Stimulated activated CD4-positive, alpha-beta T cell treated with anti-CD3 and anti-CD28 coated beads, Interleukin-12 subunit alpha, Interleukin-12 subunit beta, amount 100 ng/mL, for 24 hours (primary cell): ENCODE results near the gene VAPA.

Experiments used
- DNase-seq, 2 experiments: peaks; one replicate each; pipeline ENCODE4 v3.0.0-alpha.2; 2020; ENCODE audit warnings: low read depth in 2 of 2

Gene VAPA, protein sequence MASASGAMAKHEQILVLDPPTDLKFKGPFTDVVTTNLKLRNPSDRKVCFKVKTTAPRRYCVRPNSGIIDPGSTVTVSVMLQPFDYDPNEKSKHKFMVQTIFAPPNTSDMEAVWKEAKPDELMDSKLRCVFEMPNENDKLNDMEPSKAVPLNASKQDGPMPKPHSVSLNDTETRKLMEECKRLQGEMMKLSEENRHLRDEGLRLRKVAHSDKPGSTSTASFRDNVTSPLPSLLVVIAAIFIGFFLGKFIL

DNA sequence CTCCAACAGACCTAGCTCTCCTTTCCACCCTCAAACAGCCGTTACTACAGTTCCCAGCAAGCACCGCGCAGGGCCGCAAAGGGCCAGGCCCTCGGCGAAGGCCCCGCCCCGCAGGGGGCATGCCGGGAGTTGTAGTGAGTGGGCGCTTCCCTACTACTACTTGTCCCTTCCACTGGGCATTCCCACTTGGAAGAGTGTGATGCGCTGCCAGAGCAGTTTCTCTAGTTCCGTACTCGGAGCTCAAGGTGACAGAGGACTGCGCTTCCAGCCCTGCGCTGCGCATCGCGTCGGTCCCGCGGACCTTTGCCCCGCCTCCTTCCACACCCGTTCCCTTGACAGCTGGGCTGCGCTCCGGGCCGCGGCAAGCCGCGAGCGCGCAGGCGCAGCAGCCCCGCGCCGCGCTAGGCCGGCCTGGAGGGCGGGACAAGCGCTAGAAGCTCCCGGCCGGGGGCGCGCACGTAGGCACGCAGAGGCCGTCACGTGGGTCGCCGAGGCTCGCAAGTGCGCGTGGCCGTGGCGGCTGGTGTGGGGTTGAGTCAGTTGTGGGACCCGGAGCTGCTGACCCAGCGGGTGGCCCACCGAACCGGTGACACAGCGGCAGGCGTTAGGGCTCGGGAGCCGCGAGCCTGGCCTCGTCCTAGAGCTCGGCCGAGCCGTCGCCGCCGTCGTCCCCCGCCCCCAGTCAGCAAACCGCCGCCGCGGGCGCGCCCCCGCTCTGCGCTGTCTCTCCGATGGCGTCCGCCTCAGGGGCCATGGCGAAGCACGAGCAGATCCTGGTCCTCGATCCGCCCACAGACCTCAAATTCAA is at the start of gene VAPA:
TSS of gene VAPA (plus strand) at position 491 of the 808 bp plus-strand sequence. CDS start at position 732, 241 bp downstream.
- peak; percentile 83 to 84 for DNase-seq

DNA sequence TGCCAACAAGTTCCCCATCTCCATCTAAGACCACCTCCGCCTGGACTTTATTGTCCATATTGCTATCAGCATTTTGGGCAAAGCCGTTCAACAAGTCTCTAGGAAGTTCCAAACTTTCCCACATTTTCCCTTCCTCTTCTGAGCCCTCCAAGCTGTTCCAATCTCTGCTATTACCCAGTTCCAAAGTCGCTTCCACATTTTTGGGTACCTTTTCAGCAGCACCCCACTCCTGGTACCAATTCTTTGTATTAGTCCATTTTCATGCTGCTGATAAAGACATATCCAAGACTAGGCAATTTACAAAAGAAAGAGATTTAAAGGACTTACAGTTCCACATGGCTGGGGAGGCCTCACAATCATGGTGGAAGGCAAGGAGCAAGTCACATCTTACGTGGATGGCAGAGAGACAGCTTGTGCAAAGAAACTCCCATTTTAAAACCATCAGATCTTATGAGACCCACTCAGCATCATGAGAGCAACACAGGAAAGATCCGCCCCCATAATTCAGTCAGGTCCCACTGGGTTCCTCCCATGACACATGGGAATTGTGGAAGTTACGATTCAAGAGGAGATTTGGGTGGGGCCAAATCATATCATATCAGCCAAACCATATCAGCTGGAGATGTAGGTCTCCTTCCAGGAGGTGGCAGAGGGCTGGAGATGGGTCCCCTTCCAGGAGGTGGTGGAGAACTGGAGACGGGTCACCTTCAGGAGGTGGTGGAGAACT is 47.9 kb upstream of the VAPA start:
- no peak for DNase-seq

DNA sequence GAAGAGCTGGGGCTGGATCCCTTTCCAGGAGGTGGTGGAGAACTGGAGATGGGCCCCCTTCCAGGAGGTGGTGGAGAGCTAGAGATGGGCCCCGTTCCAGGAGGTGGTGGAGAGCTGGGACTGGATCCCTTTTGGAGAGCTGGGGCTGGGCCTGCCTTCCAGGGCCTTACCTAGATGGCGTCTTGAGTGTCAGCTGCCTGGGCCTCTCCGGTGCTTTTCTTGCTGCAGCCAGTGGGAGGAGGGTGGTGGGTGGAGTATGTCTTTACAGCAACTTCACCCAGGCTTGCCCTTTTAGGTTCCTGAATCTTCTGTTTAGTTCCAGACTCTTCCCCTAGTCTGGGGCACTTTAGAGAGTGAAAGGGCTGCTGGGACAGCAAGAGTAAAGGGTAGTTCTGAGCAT is 47.2 kb upstream of the VAPA start:
- DNase-seq, result no peak

DNA sequence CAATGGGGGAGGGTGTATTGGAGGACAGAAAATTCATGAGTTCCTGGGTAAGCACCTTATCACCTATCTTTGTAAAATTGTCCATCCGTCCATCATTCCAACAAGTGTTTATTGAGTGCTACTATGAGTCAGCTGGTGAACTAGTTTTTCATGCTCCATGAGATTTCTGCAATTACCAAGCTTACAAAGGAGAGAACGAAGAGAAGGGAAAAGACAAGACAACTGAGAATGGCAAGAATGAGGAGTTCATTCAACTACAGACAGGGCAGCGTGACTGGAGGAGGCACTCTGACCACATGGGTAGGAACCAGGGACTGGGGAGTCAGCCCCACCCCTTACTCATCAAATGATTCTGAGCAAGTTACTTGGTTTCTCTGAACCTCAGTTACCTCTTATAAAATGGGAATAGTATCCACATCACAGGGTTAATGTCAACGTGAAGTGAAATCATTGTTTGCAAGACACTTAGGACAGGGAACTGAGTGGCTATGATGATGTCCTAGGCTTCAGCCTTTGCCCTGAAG is 46.7 kb upstream of the VAPA start:
- DNase-seq, result no peak

DNA sequence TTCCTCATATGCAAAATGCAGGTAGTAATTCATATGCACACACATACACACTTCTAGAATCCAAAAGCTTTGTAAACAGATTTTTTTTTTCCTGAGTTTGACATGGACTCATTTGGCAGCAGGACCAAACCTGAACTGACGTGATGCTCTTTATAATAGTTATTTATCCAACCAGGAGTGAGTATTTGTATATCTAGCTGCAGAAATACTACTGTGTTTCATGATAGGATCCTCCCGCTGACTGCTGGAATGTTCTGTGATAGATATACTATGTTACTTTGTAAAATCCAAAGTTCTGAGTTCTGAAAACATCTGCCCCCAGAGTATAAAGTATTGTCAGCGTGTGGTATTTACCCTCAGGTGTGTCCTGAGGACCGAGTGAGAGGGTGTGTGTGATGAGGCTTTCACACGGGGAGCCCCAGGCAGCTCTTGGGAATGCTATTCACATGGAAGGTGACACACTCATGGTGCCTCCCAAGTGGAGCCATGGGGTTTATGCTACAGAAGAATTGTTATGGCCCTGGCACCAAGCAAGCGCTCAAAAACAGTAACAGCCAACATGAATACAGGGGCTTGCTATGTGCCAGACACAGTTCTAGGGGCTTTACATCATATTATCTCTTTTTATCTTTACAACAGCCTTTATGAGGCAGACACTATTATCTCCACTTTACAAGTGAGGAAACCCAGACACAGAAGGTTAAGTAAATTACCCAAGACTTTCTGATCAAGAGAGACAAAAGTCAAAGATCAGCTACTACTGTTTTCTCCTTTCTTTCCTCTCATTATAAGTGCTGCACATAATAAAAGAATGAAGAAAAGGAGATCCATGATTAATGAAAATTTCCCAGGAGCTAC is 44.7 kb upstream of the VAPA start:
- no peak for DNase-seq

DNA sequence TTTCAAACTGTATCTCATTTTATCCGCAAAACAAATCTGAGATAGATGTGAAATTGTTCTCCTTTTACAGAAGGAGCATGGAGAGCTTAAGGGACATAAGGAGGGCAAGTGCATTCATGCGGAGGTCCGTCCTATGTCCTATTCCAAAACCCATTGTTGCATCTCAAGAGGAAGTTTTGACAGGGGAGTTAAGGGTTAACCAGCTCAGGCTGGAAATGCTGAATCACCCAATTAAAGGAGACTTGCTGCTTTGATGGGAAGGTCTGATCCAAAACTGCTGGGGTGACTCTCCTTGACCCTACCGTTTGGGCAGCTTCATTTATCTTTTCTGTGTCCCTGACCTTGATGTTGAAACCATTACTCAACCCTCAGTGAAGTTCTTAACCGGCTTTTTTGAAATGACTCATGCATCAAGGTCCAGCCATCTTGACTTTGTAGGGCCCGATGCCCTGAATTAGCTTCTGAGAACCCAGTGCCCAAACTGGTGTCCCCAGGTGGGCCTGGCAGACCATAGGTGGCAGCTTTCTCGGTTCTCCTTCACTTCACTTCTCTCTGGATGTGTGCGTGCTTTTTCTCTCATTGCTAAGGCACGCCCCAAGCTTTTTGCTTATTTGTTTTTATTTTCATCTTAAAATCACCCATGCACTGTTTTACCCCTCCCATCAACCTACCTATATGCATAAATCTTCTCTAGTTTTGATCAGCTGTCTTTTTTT is 43.9 kb upstream of the VAPA start:
- DNase-seq, result no peak

DNA sequence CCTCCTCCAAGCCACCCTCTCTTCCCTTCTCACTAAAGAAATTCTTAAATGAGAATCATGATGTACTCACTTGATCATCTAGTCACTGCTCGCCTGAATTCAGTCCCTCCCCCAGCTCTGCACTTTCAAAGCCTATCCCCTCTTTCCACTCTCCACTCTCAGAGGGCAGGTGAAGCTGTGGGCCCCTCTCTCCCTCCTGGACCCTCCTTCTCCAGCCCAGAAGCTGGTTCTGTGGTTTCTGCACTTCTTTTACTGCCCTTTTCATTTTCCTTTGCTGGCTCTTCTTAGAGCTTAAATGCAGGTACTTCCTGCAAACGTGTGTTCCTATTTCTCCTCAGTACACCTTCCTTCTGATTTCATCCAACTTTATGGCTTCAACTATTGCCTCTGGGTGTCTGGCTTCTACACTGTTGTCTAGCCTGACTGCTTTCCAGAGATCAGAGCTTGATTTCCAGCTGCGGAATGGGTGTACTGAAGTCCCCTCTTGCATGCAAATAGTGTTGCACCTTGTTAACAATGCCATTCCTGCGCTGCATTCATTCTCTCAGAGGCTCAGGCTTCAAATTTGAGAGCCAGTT is 43.3 kb upstream of the VAPA start:
- no peak for DNase-seq

DNA sequence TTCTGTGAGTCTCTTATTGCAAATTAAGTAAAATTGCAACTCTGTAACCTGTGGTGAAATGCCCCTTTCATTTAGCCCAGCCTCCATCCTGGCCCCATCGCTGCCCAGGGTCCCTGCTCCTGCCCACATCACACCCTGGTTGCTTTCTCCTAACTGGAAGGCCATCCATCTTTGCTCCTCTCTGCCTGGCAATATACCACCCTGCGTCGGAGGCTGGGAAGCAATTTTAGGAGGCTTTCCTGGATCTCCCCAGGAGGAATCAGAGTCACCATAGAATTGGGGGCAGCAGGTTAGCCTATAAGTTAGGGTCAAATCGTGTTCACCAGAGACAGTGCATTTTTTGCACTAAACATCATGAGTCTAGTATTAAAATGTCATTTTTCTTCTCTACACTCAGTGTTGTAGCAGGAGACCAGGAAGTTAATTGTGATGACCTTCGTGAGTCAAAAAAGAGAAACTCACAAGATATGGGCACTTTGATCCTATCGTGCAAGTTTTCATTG is 42.5 kb upstream of the VAPA start:
- DNase-seq, result no peak

DNA sequence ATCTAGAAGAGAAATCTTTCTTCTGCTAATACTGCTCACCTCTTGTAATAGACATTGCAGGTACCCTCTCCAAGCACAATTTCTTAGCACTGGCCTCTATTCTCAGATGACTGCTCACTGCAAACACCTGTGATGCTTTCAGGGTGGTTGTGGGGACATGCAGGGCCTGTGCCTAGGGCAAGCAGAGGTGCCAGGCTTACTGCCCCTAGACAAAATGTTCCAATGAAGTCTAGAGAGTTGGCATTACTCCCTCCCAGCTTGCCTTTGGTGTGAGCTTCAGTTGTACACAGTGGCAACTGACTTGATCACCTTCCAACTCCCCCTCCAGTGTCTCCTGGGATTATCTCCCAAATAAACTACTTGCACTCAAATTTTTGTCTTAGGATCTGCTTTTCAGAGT is 41.0 kb upstream of the VAPA start:
- DNase-seq, result no peak

DNA sequence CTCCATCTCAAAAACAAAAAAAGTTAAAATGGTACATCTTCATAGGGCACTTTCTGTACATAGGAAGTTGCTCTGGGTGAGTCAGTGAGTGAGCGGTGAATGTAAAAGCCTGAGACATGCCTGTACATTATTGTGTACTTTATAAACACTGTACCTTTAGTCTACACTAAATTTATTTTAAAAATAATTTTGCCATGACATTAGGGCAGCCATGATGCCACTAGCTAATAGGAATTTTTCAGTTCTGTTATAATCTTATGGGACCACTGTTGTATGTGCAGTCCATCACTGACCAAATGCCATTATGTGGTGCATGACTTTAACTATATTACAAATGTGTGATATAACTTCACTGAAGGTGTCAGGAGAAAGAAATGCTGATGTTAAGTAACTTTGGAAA is 39.1 kb upstream of the VAPA start:
- no peak for DNase-seq

DNA sequence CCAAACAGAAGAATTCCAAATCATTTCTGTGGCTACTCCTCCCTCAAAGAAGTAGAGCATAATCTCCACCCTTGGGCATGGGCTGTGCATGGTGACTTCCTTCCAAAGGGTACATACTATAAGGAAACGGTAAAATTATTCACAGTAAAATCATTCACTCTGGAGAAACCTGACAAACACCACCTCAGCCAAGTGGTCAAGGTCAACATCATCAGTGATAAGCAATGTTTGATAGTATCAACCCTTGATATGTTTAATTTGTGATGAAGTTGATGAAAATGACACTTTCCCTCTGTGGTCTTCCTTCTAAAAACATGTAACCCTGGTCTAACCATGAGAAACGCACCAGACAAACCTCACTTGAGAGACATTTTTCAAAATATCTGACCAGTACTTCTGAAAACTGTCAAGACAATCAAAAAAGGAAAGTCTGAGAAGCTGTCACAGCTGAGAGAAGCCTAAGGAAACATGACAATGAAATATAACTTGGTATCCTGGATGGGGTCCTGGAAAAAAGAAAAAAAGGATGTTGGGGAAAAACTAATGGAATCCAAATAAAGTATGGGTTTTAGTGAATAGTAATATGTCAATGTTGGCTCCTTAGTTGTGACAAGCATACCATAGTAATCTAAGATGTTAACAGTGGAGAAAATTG is 37.5 kb upstream of the VAPA start:
- no peak for DNase-seq

DNA sequence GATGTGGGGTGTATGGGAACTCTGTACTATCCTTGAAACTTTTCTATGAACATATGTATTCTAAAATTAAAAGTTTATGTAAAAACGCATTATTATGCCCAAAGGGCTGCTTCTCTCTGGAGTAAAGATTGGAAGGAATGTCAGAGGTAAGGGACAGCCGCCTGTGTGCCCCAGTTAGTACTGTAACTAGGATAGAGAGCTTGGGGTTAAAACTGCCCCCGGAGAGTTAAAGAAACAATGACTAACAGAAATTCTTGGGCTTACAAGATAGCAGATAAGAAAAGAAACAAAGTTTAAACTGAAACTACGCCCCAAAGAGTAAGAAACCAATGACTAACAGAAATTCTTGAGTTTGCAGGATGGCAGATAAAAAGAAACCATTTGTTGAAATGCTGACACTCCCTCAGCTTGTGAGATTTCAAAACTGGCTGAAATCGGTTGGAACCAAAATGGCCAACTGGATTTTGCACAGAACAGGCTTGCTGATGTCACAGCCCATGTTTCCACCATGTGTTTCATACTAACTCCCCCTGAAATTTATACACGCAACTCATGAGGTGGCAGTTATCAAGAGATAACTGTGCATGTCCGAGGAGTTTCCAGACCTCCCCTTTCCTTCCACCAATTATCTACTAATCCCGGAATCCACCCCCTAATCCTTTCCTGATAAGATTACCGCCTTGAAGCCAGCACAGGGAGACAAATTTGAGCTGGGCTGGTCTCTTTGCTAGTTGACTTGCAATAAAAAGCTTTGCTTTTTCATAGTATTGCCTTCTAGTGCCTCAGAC is 36.8 kb upstream of the VAPA start:
- DNase-seq, result no peak

DNA sequence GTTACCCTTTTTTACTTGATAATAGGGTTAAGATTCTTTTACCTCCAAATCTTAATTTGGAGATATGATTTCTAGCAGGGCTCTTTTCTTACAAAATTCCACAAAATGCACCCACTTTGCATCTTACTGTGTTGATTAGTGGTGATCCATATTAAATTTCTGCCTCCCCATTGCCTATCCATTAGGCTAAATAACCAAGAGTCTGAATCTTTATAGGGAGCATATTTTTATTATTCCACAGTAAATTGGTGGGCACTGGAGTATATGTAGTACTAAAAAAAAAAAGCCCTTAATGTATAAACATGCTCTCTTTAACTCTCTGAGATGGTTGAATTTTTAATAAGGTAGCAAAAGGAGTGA is 36.2 kb upstream of the VAPA start:
- no peak for DNase-seq

DNA sequence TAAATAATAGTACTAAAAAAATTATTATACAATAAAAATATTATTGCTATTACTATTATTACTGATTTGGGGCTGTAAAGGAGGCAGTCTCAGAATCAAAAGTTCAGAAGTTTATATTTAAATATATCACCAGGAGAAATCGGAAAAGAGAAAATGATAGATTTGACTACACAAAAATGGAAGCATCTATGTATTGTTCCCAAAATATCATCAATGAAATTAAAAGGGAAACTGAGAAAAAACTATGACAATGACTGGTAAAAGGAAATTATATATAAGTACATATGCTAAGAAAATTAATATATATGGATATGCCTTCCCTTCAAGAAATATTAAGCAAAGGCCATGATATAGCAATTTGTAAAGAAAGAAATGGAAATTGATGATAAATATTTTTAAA is 35.7 kb upstream of the VAPA start:
- DNase-seq, result no peak

DNA sequence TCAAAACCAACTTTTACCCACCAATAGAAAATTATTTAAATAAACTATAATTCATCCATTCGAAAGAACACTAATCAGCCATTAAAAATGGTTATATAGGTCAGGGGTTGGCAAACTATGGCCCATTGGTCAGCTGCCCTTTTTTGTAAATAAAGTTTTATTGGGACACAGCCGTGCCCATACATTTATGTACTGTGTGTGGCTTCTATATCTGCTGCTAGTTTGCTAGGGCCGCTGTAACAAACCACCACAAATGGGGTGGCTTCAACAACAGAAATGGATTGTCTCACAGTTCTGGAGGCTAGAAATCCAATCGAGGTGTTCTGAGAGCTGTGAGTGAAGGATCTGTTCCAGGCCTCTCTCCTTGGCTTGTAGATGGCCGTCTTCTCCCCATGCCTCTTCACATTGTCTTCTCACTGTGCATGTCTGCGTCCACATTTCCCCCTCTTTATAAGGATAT is 35.0 kb upstream of the VAPA start:
- no peak for DNase-seq

DNA sequence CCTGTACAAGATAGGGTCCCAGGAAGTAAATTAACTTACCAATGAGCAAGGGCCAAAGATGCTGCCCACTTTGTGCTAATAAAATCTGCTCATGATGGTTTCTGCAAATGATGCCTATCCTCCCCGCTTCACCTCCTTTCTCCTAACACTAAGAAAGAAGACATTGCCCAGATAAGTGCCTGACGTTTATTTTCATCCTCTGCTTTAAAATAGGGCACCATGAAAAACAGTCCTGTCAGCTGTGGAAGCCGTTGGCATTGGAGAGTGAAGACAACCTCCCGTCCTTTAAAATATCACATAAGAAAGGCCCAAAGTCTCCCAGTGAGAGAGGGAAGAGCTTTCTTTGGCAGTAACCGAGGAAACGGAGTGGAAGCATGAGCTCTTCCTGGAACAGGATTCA is 29.7 kb upstream of the VAPA start:
- DNase-seq, result no peak

DNA sequence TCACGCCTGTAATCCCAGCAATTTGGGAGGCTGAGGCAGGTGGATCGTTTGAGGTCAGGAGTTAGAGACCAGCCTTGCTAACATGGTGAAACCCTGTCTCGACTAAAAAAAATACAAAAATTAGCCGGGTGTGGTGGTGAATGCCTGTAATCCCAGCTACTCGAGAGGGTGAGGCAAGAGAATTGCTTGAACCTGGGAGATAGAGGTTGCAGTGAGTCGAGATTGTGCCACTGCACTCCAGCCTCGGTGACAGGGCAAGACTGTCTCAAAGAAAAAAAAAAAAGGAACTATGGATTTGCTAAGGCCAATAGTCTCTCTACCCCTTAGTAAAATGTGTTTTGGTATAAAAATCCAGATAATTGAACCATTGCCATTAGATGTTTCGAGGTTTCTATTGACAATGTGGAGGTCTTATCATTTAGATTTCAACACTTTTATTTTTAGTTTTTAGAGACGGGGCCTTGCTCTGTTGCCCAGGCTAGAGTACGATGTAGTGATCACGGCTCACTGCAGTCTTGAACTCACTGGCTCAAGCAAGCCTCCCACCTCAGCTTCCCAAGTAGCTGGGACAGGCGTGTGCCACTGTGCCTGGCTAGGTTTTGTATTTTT is 29.2 kb upstream of the VAPA start:
- DNase-seq, result no peak

DNA sequence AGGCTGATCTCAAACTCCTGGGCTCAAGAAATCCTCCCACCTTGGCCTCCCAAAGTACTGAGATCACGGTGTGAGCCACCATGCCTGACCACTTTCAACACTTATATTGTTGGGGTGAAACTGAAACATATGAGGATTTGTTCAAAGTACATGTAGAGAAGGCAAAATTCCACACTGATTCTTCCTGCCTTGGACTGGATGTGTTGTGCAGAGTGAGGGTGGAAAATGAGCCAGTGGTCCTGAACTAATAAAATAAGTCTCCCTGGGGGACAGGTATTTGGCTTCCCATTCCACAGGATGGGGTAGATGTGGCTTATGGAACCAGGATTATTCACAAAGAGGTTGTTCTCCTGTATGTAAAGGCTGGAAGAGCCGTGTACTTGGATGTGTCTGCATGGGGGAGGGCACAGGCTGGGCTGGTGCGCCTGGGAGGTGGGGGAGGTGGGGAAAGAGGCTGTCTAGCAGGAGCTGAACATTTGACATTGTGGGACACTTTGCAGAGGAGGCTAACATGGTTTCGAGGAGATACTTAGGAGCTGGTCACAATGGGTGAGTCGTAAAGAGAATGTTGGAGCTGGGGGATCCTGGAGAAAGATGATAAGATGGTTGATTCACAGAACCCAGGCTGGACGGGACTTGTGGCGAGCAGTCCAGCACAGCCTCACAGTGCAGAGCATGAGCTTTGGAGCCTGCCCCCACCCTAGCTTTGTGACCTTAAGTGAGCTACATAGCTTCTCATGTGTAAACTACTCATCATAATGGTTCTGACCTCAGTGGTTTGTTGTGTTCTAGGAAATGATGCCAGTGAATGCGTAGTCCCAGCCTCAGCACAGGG is 28.4 kb upstream of the VAPA start, which contains the start of gene TXNDC2:
TSS of gene TXNDC2 (plus strand) at position 804 of the 835 bp plus-strand sequence. CDS start 708 bp downstream, outside the sequence.
- DNase-seq, result no peak
